NCI-H446 treated with DMSO at 0.1 percent for 48 hours (cell line): ENCODE measurements around the gene NCK1.
"Not testable (repeated sequence)": the region's sequence is repeated elsewhere in the genome, so short reads cannot be mapped to it uniquely, and the experiment has no call there.

ENCODE experiments used
- DNase-seq: peaks from one replicate; lab custom pipeline; 2025; lab: John Stamatoyannopoulos, UW

The NCK1 gene

DNA sequence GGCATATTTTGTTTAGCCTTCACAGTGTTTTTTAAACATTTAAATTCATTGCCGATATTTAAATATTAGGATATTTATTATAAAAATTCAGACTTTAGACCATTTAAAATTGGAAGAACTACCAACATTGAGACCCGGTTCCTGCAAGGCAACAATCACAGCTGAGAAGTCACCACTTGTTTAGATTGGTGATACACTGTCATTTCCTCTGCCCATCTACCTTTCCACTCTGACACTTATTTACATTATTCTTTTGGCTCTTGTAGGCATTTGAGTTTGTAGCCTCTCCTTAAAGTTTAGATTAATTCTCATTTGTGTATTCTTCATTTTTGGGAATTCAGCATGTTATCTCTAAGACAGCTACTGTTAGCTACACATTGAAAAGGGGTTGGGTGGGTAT lies 85.5 kb downstream of the NCK1 start:
- DNase-seq, result no peak

GRCh38 chr3:136949146-136949545 lies 87.1 kb downstream of the NCK1 start:
- no peak for DNase-seq

DNA sequence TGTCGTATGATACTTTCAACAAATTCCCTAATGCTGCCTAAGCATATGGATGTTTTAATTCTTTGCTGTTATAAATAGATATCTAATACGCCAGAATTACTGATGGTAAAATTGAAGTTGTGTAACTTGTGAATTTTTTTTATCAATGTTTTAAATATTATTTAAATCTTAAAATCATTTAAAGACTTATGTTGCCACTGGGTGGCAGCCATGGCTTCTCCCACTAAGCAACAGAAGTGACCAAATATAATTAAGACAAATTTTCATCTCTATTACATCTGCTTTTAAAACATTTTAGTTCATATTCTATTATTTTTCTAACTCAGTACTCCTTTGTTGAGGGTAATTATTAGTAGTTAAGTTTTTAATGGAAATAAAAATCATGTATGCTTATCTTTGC lies 87.7 kb downstream of the NCK1 start:
- no peak for DNase-seq

DNA sequence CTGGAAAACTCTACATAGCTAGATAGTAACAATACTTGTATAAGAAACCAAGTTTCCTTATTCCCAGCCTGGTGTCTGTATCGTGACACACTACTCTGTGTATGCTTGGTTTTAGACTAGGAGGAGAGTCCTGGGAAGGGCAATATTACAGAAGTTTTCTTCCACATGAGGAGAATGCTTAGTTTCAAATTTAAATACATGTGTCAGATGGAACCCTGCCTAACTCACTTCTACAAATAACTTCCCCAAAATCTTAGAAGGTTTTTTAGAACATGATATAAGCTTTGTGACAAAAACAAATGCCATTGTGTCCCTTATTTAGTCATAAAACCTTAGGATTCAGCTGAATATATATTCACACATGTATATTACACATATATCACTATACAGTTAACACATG lies 88.6 kb downstream of the NCK1 start:
- no peak for DNase-seq

DNA sequence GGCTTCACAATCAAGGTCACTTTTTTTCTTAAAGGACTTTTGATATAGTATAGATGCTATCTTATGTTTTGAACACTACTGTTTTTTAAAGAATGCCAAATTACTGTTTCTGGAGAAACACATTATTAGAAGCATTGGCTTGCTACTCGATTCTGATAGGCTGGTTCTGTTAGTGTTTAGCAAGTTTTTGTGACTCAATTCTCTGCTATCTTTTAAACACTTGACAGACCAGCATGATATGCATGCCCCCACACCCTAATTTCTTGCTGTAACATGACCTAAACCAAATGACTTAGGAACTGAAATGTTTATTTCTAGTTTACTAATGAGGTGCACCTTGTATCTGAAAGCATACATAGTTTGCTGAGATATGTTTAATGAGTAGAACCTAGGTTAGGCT lies 90.3 kb downstream of the NCK1 start:
- no peak for DNase-seq

DNA sequence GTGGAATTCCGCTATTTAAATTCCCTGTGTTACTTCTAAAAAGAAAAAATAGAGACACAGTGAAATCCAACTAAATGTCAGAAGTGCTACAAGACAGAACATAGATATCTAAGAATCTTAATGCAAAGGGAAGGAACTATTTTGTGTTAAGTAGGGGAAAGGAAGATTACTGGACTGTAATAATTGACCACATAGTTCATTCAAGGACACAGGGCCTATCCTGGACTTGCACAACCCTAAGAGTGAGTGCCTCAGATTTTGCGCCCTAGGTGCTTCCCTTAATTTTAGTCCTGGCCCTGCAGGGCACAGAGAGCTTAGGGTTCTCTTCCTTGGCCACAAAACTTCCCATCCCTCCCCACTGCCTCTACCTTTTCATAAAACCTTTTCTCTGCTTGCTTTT lies 92.2 kb downstream of the NCK1 start:
- DNase-seq, result no peak

DNA sequence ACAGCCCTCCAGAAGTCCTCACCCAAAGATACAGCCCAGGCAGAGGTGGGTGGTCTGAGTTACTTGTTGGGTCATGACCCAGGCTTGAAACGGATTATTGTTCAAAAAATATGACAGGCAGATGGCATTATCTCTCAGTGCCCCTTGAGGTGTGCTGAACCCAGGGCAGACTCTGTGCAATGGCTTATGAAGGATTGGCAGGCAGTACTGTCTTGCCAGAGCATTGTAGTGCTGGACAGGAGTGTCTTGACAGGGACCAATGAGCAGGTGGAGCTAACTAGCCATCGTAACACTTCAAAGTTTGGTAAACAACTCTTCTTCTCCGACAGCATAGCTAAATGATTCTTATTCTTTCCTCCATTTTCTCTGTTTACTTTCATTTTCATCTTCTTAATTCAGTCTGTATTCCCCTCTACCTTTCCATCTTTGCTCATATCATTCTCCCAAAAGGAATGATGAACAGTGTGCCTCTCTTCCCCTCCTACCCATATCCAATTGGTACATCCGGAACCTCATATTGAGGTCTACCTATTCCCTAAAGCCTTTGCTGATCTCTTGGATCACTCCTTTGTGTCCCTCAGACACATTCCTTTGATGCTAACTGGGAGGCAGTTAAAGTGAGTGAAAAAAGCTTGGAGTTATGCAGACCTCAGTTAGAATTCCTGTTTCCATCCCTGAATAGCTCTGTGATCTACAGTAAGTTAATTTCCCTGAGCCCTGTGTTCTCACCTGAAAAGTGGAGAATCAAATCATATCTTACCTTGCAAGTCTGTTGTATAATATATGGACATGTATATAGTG lies 93.2 kb downstream of the NCK1 start:
- DNase-seq, result no peak

DNA sequence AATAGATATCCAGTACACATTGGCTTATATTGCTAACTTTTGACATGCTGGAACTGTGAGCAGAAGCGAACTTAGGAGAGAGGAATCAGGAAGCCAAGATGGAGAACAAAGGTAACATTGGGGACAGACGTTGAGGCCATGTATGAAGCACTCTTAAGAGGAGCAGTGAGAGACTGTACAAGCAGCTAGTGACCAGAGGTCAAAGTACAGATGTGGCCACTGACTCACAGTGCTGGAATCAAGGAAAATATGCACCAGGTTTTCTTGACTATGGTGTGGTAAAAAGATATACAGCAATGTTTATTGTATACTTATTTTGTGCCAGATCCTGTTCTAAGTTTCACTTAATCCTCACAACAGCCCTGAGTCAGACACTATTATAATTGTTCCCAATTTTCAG lies 93.8 kb downstream of the NCK1 start:
- DNase-seq, result no peak

DNA sequence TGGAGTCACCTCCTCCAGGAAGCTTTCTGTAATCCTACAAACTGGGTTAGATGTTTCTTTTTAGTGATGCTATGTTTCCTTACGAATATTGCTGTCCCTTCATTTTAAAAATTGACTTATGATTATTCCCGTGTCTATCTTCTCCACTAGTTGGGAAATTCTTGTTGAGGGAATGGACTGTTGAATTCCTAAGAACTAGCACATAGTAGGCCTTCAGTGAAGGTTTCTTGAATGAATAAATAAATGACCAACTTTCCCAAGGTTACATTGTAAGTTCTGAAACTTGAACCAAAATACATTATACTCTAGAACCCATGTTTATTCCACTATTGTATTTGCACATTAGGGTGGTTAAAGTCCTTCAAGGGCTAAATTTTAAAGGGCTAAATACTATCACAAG lies 95.0 kb downstream of the NCK1 start:
- no peak for DNase-seq

- DNase-seq, result no peak
Observed at GRCh38 chr3:136957751-136958288, 95.8 kb downstream of the NCK1 start, which contains the start of gene IL20RB. Gene IL20RB (plus strand): TSS chr3:136957983. CDS start chr3:136958114, 131 bp downstream.

GRCh38 chr3:136958939-136959338 lies 96.9 kb downstream of the NCK1 start:
- no peak for DNase-seq

DNA sequence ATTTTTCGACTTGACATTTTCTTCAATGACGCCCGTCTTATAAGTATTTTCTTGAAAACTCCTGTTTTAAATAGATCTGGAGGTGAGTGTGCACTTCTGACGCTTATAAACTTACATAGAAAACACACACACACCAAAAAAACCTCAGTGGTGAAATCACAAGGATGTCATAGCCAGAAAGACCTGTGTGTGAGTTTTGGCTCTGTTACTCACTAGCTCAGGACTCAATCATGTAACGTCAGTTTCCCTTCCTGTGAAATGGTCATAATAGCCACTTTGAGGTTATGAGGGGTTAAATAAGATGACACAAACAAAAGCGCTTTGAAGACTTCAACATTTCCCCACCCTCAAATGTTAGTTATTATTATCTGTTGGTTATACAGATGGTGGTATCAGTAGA lies 97.6 kb downstream of the NCK1 start:
- no peak for DNase-seq

DNA sequence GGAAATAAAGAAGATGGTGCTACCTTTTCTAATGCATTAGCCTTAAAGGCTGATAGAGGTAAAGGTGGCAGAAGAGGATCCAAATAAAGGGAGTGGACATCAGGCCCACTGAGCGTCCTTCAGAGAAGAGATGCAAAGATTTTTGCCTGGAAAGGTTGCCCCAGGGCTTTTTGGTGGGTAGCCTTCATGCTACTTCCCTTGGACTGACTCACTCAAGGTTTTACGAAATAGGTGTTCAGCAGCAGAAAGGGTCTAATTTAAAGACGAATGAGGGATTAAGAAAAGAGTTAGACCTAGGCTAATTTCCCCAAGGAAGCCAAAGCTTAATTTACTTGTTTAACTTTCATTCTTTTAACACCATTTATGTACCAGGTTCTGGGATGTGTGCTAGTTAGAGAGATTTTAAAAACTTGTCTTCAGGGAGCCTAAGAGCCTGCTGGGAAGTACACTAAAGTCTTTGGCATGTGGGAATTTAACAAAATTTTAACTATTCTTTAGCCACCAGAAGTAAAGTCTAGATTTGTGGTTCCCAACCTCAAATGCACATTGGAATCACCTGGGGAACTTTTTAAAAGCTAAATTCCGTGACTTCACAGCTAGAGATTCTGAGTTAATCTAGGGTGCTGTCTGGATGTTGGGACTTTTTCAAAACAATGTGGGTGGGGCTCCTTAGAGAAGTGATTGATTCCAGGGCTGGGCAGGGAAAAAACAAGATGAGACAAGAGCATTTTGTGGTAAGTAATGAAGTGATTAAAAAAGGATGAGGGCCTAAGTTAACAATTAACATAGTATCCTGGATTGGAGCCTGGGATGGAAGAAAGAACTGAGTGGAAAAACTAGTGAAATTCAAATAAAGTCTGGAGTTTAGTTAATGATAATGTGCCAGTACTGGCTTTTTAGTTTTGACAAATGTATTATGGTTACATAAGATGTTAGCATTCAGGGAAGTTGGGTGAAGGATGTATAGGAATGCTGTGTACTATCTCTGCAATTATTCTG lies 99.1 kb downstream of the NCK1 start:
- no peak for DNase-seq

GRCh38 chr3:136962927-136963326 lies 100.9 kb downstream of the NCK1 start:
- DNase-seq, result no peak

DNA sequence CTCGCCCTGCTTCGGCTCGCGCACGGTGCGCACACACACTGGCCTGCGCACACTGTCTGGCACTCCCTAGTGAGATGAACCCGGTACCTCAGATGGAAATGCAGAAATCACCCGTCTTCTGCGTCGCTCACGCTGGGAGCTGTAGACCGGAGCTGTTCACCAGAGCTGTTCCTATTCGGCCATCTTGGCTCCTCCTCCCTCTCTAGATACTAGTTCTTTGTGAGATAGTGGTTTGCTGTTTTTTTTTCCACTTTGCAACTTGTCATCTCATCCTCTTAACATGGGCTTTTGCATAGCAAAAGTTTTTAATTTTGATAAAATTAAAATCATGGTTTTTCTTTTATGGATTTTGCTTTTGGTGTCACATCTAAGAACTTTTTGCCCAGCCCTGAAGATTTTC lies 107.5 kb downstream of the NCK1 start:
- not testable (repeated sequence) for DNase-seq

GRCh38 chr3:136973352-136973751 lies 111.3 kb downstream of the NCK1 start:
- no peak for DNase-seq

GRCh38 chr3:136974670-136975069 lies 112.7 kb downstream of the NCK1 start:
- no peak for DNase-seq

GRCh38 chr3:136979204-136979603 lies 117.2 kb downstream of the NCK1 start:
- no peak for DNase-seq

GRCh38 chr3:136979684-136980083 lies 117.7 kb downstream of the NCK1 start:
- no peak for DNase-seq

GRCh38 chr3:136982033-136982432 lies 120.0 kb downstream of the NCK1 start:
- DNase-seq, result no peak

DNA sequence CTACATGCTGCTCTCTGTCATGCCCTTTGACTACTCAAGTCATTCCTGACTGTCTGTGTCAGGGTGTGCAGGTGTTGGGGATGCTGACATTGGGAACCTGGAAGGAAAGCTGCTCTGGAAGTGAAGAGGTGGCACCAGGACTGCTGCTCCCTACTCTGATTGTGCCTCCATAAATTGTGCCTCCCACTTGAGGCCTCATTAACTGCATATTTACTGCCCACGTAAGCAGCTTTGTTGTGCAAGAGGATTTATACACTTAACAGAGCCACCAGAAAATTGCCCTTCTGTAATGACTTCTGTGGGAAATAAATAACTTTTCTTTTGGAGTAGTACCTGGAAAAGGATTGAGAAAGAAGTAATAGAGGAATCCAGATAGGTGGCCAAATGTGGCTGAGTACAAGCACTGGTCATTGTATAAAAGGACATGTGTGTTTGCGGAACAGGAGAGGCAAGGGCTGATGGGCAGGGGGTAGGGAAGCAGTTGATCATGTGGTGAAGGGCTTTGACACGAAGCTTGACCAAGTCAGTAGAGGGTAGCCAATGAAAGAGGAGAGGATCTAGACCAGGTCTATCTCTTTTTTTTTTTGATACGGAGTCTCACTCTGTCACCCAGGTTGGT lies 120.6 kb downstream of the NCK1 start:
- no peak for DNase-seq

DNA sequence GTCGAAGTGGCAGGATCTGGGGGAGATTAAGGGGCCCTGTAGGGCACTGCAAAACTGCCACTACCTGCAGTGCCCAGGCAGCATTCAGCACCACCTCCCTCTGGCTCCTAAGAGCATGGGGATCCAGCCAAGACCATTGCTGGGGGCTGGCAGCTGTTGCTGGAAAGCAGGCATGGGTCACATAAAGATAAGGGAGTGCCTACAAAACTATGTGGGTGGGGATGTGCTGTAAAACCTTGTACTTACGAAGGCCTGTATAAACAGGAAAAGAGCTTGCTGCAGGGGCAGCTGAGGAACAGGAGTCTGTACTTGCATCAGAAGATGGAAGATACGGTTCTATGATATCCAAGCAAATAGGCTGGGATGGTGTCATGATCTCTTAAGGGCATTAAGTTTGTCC lies 122.8 kb downstream of the NCK1 start:
- no peak for DNase-seq
